ENCODE data around the gene NPHP1.
"Not testable (repeated sequence)": the region's sequence is repeated elsewhere in the genome, so short reads cannot be mapped to it uniquely, and the experiment has no call there.

The NPHP1 gene

DNA sequence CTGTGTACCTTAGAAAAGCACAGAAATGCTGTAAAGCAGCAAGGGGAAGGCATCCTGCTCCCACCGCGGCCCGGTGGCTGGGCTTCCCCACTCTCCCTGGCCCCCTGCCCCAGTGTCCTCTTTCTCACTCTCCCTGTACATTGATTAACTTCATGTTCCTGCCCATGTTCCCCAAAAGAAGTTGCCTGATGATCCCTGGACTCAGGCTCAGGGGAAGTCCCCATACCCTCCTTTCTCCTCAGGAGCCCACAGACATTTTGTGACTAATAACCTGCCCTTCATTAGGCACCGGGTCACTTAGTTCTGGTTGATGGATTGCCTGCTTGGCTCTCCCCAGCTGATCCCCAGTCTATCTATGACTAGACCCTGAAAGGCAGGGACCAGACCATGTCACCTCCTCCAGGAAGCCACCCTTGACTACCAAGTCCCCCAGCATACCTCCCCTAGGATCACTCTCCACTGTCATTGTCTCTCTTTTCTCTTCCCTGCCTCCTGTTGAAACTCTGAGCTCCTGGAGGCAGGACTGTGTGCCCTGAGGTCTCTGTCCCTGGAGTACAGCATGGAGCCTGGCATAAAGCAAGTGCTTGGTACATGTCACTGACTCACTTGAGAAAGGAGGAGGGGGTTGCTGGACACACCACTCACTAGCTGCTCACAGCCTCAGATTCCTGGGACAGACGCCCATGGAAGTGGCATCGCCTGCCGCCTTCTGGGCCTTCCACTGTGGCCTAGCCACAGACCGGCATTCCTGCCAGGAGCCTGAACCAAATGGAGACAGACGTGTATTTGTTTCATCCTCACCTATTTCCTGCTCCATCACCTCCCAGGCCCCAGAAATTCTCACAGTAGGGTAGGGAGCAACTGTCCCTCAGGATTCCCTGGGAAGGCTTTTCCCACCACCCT is 102.7 kb downstream of the NPHP1 start:
- no peak for DNase-seq

DNA sequence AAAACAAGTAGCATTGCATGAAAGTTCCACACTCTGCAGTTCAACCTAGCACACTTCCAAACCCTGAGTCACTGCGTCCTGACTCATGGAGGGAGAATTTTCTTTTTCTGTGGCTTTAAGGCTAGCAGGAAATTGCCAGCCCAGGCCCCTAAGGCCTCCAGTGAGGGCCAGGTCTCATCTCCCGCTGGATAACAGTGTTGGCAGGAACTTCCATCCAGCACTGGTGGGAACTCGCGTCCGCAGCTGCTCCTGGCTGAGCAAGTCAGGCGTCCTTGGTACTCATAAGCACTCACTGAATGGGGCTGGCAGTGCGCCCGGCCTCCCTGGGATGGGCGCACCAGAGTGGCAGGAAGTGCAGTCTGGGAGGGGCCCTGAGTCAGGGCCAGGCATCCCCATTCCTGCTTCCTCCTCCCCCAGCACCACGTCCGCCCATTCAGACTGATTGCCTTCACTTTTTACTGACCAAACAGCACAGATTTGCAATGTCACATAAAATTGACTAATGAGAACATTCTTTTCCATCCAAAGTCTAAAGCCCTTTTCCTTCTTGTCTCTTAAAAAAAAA is 103.5 kb downstream of the NPHP1 start:
- DNase-seq, result no peak

DNA sequence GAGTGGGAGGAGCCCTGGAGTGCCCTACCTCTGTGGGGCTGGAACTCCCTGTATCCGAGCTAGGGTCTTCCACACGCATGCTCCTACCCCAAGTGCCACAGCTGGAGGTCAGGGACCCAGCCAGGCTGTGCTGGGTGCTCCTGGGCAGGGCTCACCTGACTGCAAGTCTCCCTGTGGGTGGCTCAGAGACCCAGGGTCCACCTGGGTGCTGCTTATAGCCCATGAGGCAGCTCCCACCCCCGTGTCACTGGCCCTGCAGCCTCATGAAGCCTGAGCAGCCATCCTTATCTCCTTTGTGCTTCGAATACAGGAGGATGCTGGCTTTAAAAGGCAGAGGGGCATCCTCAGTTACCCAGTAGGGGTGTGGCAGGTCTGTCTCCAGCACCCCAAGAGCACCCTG is 103.9 kb downstream of the NPHP1 start:
- DNase-seq, result not testable (repeated sequence)

DNA sequence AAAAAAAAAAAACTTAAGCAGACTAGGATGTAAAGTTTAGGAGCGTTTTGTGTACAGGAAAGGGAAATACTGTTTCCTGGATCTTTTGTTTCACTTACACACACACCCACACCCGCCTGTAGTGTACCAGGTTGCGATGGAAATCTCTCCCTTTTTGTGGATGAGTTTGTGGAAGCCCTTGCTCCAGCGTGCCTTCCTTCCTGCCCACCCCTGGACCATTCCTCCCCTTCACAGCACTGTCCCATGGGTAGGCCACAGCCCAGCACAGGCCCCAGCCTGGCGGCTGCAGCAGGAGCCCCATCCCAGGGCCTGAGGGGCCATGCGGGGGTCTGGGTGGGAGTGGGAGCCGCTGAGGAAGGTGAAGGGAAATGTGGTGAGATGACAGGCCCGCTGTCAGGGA is 104.3 kb downstream of the NPHP1 start:
- DNase-seq, result no peak

DNA sequence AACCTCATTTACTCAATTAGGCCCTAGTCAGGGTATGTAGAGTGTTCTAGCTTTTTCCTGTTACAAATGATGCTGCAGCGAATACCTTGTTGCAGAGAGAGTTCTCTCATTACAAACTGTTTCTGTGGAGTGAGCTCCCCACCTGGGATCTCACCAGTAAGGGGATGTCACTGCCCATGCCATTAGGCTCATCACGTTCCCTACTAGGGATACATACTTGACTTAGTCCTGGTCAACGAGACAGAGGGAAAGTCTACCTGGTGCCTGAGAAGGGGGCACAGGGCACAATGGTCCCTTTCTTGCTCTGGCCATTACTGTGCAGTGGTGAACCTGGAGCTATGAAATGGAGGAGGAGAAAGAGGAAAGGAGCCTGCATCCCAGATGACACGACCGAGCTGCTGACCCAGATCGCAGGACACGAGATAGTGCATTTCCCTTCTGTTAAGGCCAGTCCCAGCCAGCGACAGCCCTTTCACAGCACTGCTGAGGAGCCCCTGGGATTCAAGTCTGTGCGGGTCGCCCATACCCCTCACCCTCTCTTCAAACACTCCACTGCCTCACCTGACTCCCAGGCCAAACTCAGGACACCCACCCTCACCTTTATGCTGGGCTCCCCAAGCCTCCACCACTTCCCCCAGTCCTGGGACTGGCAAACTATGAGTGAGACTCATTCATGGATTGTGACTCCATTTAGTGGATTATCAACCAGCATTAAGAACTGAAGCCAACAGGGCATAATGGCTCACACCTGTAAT is 105.2 kb downstream of the NPHP1 start:
- DNase-seq, result no peak

DNA sequence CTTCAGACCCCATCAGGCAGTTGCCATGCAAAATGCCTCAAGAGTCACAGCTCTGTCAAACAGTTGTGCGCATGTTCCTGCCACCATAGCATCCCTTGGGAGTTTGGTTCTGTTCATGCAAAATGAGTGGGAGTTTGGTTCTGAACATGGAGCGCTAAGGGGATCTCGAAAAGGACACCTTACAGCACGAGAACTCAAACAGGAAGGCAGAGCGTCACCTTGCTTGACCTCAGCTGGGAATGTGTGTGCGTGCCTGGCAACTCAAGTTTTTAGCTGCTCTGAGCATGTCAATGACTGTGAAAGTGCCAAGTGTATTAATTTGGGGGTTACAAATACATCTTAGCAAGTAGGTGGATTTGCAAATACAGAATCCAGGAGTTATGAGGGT is 105.8 kb downstream of the NPHP1 start:
- no peak for DNase-seq

DNA sequence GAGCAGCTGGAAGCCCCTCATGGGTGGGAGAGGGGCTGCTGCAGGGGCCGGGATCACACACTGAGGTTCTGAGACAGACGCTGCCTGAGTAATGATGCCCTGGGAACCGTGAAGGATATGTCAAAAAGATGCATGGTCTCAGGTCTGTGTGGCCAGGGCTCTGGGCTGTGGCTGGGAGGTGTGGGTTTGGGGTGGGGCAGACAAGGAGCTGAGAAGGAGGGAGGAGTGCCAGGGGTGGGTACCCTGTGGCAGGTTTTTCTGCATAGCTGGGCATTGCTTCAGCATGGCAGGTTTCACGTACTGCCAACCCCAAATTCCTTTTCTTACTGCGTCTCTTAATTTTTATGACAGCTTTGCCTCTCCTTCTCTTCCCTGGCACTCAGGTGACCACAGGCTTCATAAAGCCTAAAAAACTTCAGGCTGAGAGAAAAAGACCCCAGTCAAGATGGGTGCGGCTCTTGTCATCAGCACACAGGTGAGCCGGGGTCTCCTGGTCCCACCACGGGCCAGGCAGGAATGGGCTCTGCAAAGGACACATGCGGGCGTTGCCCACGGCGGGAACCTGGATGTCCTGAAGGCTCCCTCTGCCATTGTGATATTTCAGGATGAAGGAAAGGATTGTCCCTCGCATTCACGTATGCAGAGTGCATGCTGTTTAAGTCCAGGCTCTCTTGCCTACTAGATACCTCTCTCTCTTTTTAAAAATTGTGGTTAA is 107.2 kb downstream of the NPHP1 start:
- no peak for DNase-seq

DNA sequence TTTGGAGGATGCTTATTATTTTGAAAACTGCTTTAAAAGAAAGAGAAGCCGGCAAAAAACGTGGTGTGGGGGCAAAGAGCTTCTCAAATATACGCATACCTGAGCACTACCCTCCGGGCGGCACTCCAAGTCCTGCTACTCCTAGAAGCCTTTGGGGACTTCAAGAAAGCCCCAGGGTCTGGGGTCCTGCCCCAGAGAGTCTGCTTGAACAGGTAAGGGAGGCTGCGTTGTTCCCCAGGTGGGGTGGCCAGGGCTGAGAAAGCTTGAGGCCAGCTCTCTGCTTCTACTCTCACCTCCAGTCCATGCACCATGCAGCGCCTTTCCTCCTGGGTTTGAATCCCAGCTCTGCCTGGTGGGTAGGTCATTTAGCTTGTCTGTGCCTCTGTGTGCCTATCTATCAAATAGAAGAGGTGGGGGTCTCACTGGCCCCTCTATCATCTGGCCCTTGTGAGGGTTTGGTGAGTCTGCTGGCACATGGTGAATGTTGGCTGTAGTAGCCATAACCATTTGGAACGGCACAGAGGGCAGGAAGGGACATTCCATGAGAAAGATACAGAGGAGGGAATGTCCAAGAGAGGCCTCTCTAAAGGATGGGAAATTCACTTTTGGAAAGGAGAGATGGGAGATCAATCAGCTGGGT is 108.7 kb downstream of the NPHP1 start:
- no peak for DNase-seq

DNA sequence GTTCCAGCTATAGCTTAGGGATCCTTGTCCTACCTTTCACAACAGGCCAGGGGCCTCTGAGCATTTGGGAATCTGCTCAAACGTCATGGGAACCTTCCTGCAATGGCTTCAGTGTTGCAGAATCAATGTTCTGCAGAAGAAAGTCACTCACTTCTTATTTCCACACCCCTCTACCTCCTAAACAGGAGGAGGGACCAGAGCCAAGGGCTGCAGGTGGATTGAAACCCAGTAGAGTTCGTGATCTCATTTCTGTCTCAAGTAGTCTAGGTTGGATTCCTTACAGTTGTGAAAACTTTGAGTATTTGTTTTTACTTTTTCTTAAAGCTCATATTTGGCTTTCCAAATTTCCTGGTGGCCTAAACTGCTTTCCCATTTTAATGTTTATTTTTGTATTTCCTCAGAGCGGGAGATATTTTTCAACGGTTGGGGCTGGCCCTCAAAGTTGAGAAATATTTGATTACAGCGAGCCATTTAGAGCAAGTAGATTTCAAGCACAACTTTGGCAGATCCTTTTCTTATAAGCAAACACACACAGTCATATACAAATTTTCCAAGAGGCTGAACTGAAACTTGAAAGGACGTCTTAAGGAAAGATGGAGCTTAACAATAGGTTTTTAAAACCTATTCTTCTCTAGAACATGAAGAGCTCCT is 109.8 kb downstream of the NPHP1 start:
- not testable (repeated sequence) for DNase-seq

DNA sequence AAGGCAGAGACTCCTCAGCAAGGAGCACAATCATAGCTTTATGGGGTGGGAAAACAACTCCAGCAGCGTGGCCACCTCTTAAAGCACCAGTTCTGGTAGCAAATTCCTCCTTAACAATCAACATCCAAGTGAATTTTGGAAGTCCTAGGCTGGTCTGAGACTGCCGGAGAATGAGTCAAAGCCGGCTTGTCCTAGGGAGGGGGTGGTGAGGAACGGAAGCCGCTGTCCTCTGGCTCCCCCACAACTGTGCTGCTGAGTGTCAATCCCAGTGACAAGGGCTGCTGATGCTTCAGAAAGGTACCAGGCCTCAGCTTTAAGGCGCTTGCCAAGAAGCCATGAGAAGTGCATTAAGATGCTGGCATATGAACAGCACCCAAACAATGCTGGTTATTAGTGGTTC is 110.9 kb downstream of the NPHP1 start:
- DNase-seq, result not testable (repeated sequence)

DNA sequence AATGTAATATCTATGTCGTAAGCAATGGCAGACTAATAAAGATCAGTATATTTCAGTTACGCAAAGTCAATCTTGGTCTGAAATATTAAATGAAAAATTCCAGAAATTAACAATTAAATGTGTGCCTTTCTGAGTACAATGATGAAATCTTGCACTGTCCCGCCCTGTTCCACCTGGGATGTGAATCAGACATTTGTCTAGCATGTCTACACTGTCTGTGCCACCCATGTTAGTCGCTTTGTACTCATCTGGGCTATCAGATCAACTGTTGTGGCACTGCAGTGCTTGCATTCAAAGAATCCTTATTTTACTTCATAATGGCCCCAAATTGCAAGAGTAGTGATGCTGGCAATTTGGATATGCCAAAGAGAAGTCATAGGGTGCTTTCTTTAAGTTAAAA is 114.6 kb downstream of the NPHP1 start:
- DNase-seq, result not testable (repeated sequence)

DNA sequence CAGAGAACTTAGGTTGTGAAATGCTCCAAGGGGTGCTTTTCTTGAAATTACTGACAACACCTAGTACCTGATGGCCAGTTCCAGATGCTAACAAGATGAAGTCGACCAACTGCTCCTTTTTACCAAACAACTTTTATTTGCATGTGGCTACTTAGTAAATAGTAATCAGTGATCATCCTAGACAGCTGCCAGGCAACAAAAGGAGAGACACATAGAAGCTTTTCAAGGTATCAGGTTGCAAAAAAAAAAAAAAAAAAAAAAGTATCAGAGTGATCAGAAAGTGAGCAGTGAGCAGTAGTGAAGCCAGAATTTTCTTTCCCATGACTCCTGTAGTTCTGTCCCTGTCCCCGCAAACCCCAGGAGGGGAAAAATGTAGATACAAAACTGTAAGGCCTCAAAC is 121.1 kb downstream of the NPHP1 start:
- DNase-seq, result not testable (repeated sequence)

DNA sequence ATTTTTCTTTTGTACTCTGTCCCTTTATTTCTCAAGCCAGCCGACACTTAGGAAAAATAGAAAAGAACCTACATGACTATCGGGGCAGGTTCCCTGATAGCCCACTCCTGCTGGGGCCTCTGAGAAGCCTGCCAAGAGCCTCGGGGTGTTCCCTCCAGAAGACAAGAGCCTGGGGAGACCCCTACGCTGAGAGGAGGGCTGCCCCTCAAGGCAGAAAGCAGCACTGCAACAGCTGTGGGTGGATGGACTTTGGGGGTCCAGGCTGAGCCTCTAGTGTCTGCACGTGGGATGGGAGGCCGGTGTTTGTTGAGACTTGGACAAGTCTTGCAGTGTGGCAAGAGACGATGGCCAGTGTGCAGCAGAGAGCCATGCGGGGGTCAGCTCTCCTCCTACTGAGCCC is 121.7 kb downstream of the NPHP1 start:
- not testable (repeated sequence) for DNase-seq

DNA sequence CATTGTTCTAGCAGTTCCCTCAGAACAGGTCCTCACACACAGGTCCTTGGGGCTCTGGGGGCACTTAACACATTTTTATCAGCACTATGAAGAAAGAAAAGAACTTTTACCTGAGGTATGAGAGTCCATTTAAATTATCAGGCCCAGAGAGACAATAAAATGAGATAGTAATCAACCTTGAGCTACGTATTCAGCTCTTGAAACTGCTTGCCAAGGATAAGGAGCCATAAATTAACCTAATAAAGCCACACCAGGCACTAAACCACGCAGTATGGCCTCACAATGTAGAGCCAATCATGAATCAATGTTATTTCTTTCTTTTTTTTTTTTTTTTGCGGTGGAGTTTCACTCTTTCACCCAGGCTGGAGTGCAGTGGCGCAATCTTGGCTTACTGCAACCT is 126.7 kb downstream of the NPHP1 start:
- not testable (repeated sequence) for DNase-seq

DNA sequence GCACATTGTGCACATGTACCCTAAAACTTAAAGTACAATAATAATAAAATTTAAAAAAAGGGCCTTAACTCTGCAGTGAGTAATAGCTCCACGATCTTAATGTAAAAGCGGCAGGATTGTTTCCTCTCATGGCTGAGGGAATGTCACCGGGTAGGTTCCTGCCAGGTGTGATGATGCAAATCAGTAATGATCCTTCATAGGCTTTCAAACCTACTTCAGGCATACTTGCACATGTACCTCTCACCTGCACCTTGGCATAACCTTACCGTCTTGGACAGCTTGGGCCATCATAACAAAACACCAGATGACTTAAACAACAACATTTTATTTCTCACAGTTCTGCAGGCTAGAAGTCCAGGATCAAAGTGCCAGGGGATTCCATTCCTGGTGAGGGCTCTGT is 128.9 kb downstream of the NPHP1 start:
- not testable (repeated sequence) for DNase-seq

All from effector CD4-positive, alpha-beta T cell (primary cell).